Measurements from ENCODE around the gene METTL27.
"Not testable (repeated sequence)": the region's sequence is repeated elsewhere in the genome, so short reads cannot be mapped to it uniquely, and the experiment has no call there.

METTL27 gene

GRCh38 chr7:73842067-73842976 is at the start of gene METTL27:
Gene METTL27 (minus strand): TSS chr7:73842516. CDS start chr7:73842140, 376 bp downstream.
- Mint-ChIP-seq H3K36me3 (no peaks in the 10 kb centered on the region), H3K27ac (no peak within 1 kb of the TSS), H3K27me3 (no peaks in the 10 kb centered on the region), H3K4me1 (peaks cover 13% of the 10 kb centered on the region), H3K4me3 (peak within 1 kb of the TSS; percentile 83), H3K9me3 (no peaks in the 10 kb centered on the region)
- DNase-seq (ENCODE audit: low spot score in 2 of 2) (peak; percentile 69 to 78), ATAC-seq (ENCODE audit: low read depth) (peak; percentile 99)

- Mint-ChIP-seq H3K4me1 (no peaks in the 10 kb centered on the region), H3K27ac (no peak overlapping the region), H3K36me3 (no peaks in the 10 kb centered on the region), H3K4me3 (no peak overlapping the region), H3K9me3 (peaks cover 4% of the 10 kb centered on the region), H3K27me3 (peaks cover 16% of the 10 kb centered on the region)
- no peak for DNase-seq (ENCODE audit: low spot score in 2 of 2)
- no peak for ATAC-seq (ENCODE audit: low read depth)
Measured at GRCh38 chr7:73891178-73891885, 49.0 kb upstream of the METTL27 start.

GRCh38 chr7:73890555-73891147 is 48.3 kb upstream of the METTL27 start:
- Mint-ChIP-seq H3K9me3 (no peaks in the 10 kb centered on the region), H3K36me3 (no peaks in the 10 kb centered on the region), H3K4me1 (no peaks in the 10 kb centered on the region), H3K27me3 (peaks cover 16% of the 10 kb centered on the region), H3K27ac (no peak overlapping the region), H3K4me3 (no peak overlapping the region)
- DNase-seq (ENCODE audit: low spot score in 2 of 2) = no peak
- ATAC-seq (ENCODE audit: low read depth) = no peak

- peaks cover 1% of the 10 kb centered on the region for H3K9me3 Mint-ChIP-seq
- no peaks in the 10 kb centered on the region for H3K4me1 Mint-ChIP-seq
- no peaks in the 10 kb centered on the region for H3K36me3 Mint-ChIP-seq
- no peak overlapping the region for H3K27ac Mint-ChIP-seq
- peaks cover 19% of the 10 kb centered on the region for H3K27me3 Mint-ChIP-seq
- no peak for ATAC-seq (ENCODE audit: low read depth)
- H3K4me3 Mint-ChIP-seq = no peak overlapping the region
- DNase-seq (ENCODE audit: low spot score in 2 of 2) = no peak
Measured at GRCh38 chr7:73888959-73889358, 46.6 kb upstream of the METTL27 start.

GRCh38 chr7:73887762-73888161 is 45.4 kb upstream of the METTL27 start:
- ATAC-seq (ENCODE audit: low read depth) = no peak
- Mint-ChIP-seq H3K27ac (no peak overlapping the region), H3K4me1 (no peaks in the 10 kb centered on the region), H3K27me3 (peaks cover 18% of the 10 kb centered on the region), H3K4me3 (no peak overlapping the region), H3K36me3 (no peaks in the 10 kb centered on the region), H3K9me3 (peaks cover 1% of the 10 kb centered on the region)
- no peak for DNase-seq (ENCODE audit: low spot score in 2 of 2)

- peaks cover 19% of the 10 kb centered on the region for H3K27me3 Mint-ChIP-seq
- peaks cover 1% of the 10 kb centered on the region for H3K9me3 Mint-ChIP-seq
- no peaks in the 10 kb centered on the region for H3K4me1 Mint-ChIP-seq
Measured at GRCh38 chr7:73885975-73886798, 43.9 kb upstream of the METTL27 start.

GRCh38 chr7:73885433-73885974 is 43.2 kb upstream of the METTL27 start:
- no peaks in the 10 kb centered on the region for H3K36me3 Mint-ChIP-seq
- DNase-seq (ENCODE audit: low spot score in 2 of 2) (no peak), ATAC-seq (ENCODE audit: low read depth) (no peak)
- H3K27me3 Mint-ChIP-seq = peaks cover 19% of the 10 kb centered on the region
- H3K4me3 Mint-ChIP-seq = no peak overlapping the region
- no peaks in the 10 kb centered on the region for H3K4me1 Mint-ChIP-seq
- H3K9me3 Mint-ChIP-seq = peaks cover 1% of the 10 kb centered on the region
- no peak overlapping the region for H3K27ac Mint-ChIP-seq

More at GRCh38 chr7:73885975-73886798, 43.9 kb upstream of the METTL27 start:
- no peaks in the 10 kb centered on the region for H3K36me3 Mint-ChIP-seq
- no peak overlapping the region for H3K4me3 Mint-ChIP-seq
- no peak overlapping the region for H3K27ac Mint-ChIP-seq
- DNase-seq (ENCODE audit: low spot score in 2 of 2) (no peak), ATAC-seq (ENCODE audit: low read depth) (no peak)

GRCh38 chr7:73884867-73885422 is 42.6 kb upstream of the METTL27 start:
- H3K27ac Mint-ChIP-seq; H3K4me1 Mint-ChIP-seq; H3K36me3 Mint-ChIP-seq; ATAC-seq (ENCODE audit: low read depth); H3K4me3 Mint-ChIP-seq; H3K9me3 Mint-ChIP-seq; DNase-seq (ENCODE audit: low spot score in 2 of 2): not testable (repeated sequence)
- H3K27me3 Mint-ChIP-seq = peaks cover 21% of the 10 kb centered on the region

GRCh38 chr7:73882047-73882402 is 39.7 kb upstream of the METTL27 start:
- no peaks in the 10 kb centered on the region for H3K4me1 Mint-ChIP-seq
- H3K36me3 Mint-ChIP-seq = no peaks in the 10 kb centered on the region
- no peak overlapping the region for H3K27ac Mint-ChIP-seq
- H3K4me3 Mint-ChIP-seq = no peak overlapping the region
- DNase-seq (ENCODE audit: low spot score in 2 of 2) = no peak
- ATAC-seq (ENCODE audit: low read depth) = no peak
- peaks cover 1% of the 10 kb centered on the region for H3K9me3 Mint-ChIP-seq
- peaks cover 15% of the 10 kb centered on the region for H3K27me3 Mint-ChIP-seq

GRCh38 chr7:73881352-73882046 is 39.2 kb upstream of the METTL27 start:
- ATAC-seq (ENCODE audit: low read depth) (no peak), DNase-seq (ENCODE audit: low spot score in 2 of 2) (no peak)
- H3K27me3 Mint-ChIP-seq = peaks cover 15% of the 10 kb centered on the region
- H3K27ac Mint-ChIP-seq = no peak overlapping the region
- H3K4me1 Mint-ChIP-seq = no peaks in the 10 kb centered on the region
- H3K36me3 Mint-ChIP-seq = no peaks in the 10 kb centered on the region
- peaks cover 1% of the 10 kb centered on the region for H3K9me3 Mint-ChIP-seq
- no peak overlapping the region for H3K4me3 Mint-ChIP-seq

GRCh38 chr7:73880755-73881328 is 38.5 kb upstream of the METTL27 start:
- ATAC-seq (ENCODE audit: low read depth) (no peak), DNase-seq (ENCODE audit: low spot score in 2 of 2) (no peak)
- Mint-ChIP-seq H3K4me3 (no peak overlapping the region), H3K27ac (no peak overlapping the region), H3K36me3 (no peaks in the 10 kb centered on the region), H3K27me3 (peaks cover 13% of the 10 kb centered on the region), H3K9me3 (peaks cover 1% of the 10 kb centered on the region), H3K4me1 (no peaks in the 10 kb centered on the region)

GRCh38 chr7:73879977-73880681 is 37.8 kb upstream of the METTL27 start:
- Mint-ChIP-seq H3K36me3 (no peaks in the 10 kb centered on the region), H3K4me1 (no peaks in the 10 kb centered on the region), H3K27me3 (peaks cover 13% of the 10 kb centered on the region), H3K4me3 (no peak overlapping the region), H3K27ac (no peak overlapping the region), H3K9me3 (peaks cover 1% of the 10 kb centered on the region)
- ATAC-seq (ENCODE audit: low read depth) (no peak), DNase-seq (ENCODE audit: low spot score in 2 of 2) (no peak)

Measured in memory B cell (primary cell).